Stimulated activated CD8-positive, alpha-beta memory T cell treated with anti-CD3 and anti-CD28 coated beads, Interleukin-7, amount 100 ng/mL, for 1 hour (primary cell): ENCODE data around the gene BIRC7.

Experiments
- DNase-seq, 2 donors: peaks; one replicate each; pipeline ENCODE4 v3.0.0-alpha.2; 2020; ENCODE audit warnings: low read depth in 2 of 2

The BIRC7 gene

GRCh38 chr20:63262836-63263235, 27.1 kb downstream of the BIRC7 start:
- no peak for DNase-seq

- DNase-seq: no peak
These were observed 28.3 kb downstream of the BIRC7 start for GRCh38 chr20:63264000-63264399.

- no peak for DNase-seq
These were observed 28.8 kb downstream of the BIRC7 start for GRCh38 chr20:63264519-63264918.

- no peak for DNase-seq
These were observed 30.3 kb downstream of the BIRC7 start for GRCh38 chr20:63265891-63266515.

- DNase-seq: no peak
These were observed 32.0 kb downstream of the BIRC7 start for GRCh38 chr20:63267691-63268090.

- no peak for DNase-seq
These were observed 32.6 kb downstream of the BIRC7 start for GRCh38 chr20:63268256-63268655.

GRCh38 chr20:63268671-63269439, 33.1 kb downstream of the BIRC7 start:
- no peak for DNase-seq

- DNase-seq: no peak
These were observed 34.0 kb downstream of the BIRC7 start for GRCh38 chr20:63269724-63270123.

GRCh38 chr20:63270606-63271325, 35.1 kb downstream of the BIRC7 start:
- no peak for DNase-seq

- DNase-seq: peak; percentile 74 to 76
These were observed 36.7 kb downstream of the BIRC7 start, which contains the start of gene ARFGAP1 for GRCh38 chr20:63272105-63273058. Gene ARFGAP1, plus strand, starts transcription at chr20:63272813. Its CDS starts 2,768 bp downstream, at chr20:63275581.

- DNase-seq: no peak
These were observed 37.4 kb downstream of the BIRC7 start for GRCh38 chr20:63273059-63273579.

GRCh38 chr20:63273635-63274380, 38.1 kb downstream of the BIRC7 start:
- DNase-seq: no peak

GRCh38 chr20:63274381-63275228, 38.9 kb downstream of the BIRC7 start:
- no peak for DNase-seq

- DNase-seq: no peak
These were observed 40.1 kb downstream of the BIRC7 start for GRCh38 chr20:63275825-63276224.

GRCh38 chr20:63276956-63277355, 41.3 kb downstream of the BIRC7 start:
- DNase-seq: no peak

- no peak for DNase-seq
These were observed 42.0 kb downstream of the BIRC7 start for GRCh38 chr20:63277466-63278272.

GRCh38 chr20:63278661-63279060, 43.0 kb downstream of the BIRC7 start:
- no peak for DNase-seq

- no peak for DNase-seq
These were observed 44.2 kb downstream of the BIRC7 start for GRCh38 chr20:63279931-63280330.

- DNase-seq: no peak
These were observed 44.7 kb downstream of the BIRC7 start for GRCh38 chr20:63280371-63280770.
